ENCODE results near the gene PDE4D. TPM values are rescaled to one million over a fixed set of nuclear protein-coding genes. Genes with fewer than 3 reads are reported as not detected.

Gene PDE4D
- total RNA-seq, 1 donor from 2014 or later = 28.2 TPM

DNA sequence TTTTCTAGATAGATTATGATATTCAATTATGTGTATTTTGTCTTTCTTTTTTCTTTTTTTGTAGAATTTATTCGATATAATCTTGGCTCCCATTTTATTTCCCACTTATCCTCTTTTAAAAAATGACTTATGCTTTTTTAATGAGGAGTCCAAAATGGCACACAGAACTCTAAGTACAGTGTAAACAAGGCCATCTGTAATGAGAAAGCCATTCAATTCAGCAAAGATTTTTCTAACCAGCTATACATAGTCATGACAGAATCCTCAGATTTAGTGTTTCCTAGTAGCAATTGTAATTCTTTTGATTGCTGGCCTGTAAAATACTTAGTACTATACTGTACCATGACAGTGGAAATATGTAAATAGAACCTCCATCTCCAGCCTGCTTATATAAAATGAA, 659.3 kb downstream of the PDE4D start:
- Mint-ChIP-seq H3K36me3 (ENCODE audit: low read depth) (no peaks in the 10 kb centered on the region), H3K27me3 (no peaks in the 10 kb centered on the region), H3K9me3 (peaks cover 3% of the 10 kb centered on the region), H3K4me3 (no peak overlapping the region), H3K27ac (no peak overlapping the region), H3K4me1 (no peaks in the 10 kb centered on the region)
- TF ChIP-seq, protein P1, sequence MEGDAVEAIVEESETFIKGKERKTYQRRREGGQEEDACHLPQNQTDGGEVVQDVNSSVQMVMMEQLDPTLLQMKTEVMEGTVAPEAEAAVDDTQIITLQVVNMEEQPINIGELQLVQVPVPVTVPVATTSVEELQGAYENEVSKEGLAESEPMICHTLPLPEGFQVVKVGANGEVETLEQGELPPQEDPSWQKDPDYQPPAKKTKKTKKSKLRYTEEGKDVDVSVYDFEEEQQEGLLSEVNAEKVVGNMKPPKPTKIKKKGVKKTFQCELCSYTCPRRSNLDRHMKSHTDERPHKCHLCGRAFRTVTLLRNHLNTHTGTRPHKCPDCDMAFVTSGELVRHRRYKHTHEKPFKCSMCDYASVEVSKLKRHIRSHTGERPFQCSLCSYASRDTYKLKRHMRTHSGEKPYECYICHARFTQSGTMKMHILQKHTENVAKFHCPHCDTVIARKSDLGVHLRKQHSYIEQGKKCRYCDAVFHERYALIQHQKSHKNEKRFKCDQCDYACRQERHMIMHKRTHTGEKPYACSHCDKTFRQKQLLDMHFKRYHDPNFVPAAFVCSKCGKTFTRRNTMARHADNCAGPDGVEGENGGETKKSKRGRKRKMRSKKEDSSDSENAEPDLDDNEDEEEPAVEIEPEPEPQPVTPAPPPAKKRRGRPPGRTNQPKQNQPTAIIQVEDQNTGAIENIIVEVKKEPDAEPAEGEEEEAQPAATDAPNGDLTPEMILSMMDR (IDR thresholded peaks at IDR 0.05) = no peak
- DNase-seq = no peak
- no peak for ATAC-seq (ENCODE audit: low read depth)
- intact Hi-C loops (cut with micrococcal nuclease) = no loop called here
- ChIA-PET CTCF (no interaction called here), POLR2A (no interaction called here)

DNA sequence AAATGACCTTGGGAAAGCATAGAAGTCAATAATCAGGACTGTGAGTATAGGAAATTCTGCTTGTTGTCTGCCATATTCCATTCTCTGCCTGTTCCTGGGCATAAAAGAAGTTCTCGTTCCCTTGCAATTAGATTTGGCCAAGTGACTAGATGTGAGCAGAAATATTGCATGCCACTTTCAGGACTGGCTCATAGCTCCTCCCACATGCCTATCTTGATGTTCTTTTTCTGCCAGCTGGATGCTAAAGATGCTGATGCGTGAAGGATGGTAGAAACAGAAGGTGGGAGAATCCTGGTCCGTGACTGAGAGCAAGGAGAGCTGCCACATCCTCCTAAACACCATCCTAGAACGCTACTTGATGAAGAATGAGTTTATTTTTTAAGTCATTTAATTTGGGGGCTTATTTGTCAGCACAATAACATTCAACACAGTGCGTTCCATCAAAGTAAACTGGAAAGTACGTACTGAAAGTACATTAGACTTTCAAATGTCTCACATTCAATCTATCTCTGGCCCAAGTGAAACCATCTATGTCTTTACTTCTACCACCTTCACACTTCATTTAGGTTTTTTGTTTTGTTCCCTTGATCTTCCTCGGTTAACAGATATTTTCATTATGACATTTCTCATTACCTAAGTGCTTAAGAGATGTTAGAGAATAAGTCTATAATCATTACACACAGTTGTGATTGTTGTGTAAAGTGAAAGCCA, 662.1 kb downstream of the PDE4D start:
- ATAC-seq (ENCODE audit: low read depth) (no peak), DNase-seq (no peak)
- no peak overlapping the region for H3K4me3 Mint-ChIP-seq
- H3K27ac Mint-ChIP-seq = no peak overlapping the region
- ChIA-PET POLR2A (no interaction called here), CTCF (no interaction called here)
- peaks cover 5% of the 10 kb centered on the region for H3K9me3 Mint-ChIP-seq
- no peaks in the 10 kb centered on the region for H3K27me3 Mint-ChIP-seq
- TF ChIP-seq, protein P1 (IDR thresholded peaks at IDR 0.05) = no peak
- no peaks in the 10 kb centered on the region for H3K36me3 Mint-ChIP-seq (ENCODE audit: low read depth)
- no peaks in the 10 kb centered on the region for H3K4me1 Mint-ChIP-seq
- intact Hi-C loops (cut with micrococcal nuclease) = no loop called here

DNA sequence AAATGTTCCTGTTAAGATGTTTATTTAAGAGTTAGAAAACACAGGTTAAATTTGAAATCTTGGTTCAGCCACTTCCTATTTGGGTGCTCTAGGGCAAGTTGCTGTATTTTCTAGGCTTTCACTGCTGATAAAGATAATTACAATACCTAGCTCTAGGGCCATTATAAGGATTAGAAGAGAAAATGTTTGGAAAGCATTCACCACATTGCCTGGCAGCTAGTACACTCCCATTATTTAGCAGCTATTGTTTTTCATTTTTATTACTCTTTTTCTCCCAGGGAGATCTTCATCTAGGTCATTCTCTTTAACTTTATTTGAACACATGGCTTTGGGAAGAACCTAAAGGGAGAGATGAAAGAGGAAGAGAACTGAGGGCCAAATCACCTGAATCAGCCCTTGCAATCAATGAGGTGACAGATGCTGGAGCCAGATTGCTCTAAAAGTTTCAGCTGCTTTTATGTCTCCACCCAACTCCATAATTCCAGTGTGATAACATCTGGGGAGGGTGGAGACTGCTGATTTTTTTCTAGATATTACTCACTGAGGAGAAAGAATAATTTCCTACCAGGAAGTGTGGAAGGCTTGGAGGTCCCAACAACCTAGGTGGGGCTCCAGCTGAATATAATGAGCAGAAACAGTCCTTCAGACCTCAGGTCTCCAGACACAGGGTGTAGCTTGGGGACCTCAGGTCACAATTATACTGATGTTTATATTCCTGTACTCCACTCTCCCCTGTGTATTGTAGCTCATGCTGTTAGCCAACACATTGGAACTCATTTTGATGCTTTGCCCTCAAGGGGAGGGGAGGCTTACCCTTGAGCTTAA, 670.6 kb downstream of the PDE4D start:
- peaks cover 9% of the 10 kb centered on the region for H3K9me3 Mint-ChIP-seq
- H3K27me3 Mint-ChIP-seq = no peaks in the 10 kb centered on the region
- H3K27ac Mint-ChIP-seq = no peak overlapping the region
- intact Hi-C loops (cut with micrococcal nuclease) = no loop called here
- CTCF ChIA-PET = interaction anchor here (1.2 kb wide), 1 partner anchor 451 kb away, joined by 3 read pairs; no protein-coding TSS in a partner anchor
- peaks cover 3% of the 10 kb centered on the region for H3K4me1 Mint-ChIP-seq
- ATAC-seq (ENCODE audit: low read depth) (no peak), DNase-seq (no peak)
- TF ChIP-seq, protein P1 (IDR thresholded peaks at IDR 0.05) = no peak
- no peak overlapping the region for H3K4me3 Mint-ChIP-seq
- POLR2A ChIA-PET = no interaction called here
- no peaks in the 10 kb centered on the region for H3K36me3 Mint-ChIP-seq (ENCODE audit: low read depth)

GRCh38 chr5:59221769-59222168, 671.8 kb downstream of the PDE4D start:
- H3K27me3 Mint-ChIP-seq = no peaks in the 10 kb centered on the region
- no peak overlapping the region for H3K4me3 Mint-ChIP-seq
- ATAC-seq (ENCODE audit: low read depth) (no peak), DNase-seq (no peak)
- H3K9me3 Mint-ChIP-seq = peaks cover 7% of the 10 kb centered on the region
- no peaks in the 10 kb centered on the region for H3K36me3 Mint-ChIP-seq (ENCODE audit: low read depth)
- no peak overlapping the region for H3K27ac Mint-ChIP-seq
- CTCF ChIA-PET = interaction anchor here (1.0 kb wide), 1 partner anchor 159 kb away, joined by 3 read pairs; no protein-coding TSS in a partner anchor
- POLR2A ChIA-PET = no interaction called here
- peaks cover 3% of the 10 kb centered on the region for H3K4me1 Mint-ChIP-seq
- intact Hi-C loops (cut with micrococcal nuclease) = no loop called here
- TF ChIP-seq, protein P1 (IDR thresholded peaks at IDR 0.05) = no peak

- Mint-ChIP-seq H3K27me3 (no peaks in the 10 kb centered on the region), H3K36me3 (ENCODE audit: low read depth) (peaks cover 9% of the 10 kb centered on the region), H3K27ac (no peak overlapping the region), H3K9me3 (no peaks in the 10 kb centered on the region), H3K4me3 (no peak overlapping the region), H3K4me1 (peaks cover 3% of the 10 kb centered on the region)
- TF ChIP-seq, protein P1 (IDR thresholded peaks at IDR 0.05) = no peak
- ChIA-PET CTCF (interaction anchor here (1.0 kb wide), 1 partner anchor 162 kb away, joined by 3 read pairs; no protein-coding TSS in a partner anchor), POLR2A (no interaction called here)
- ATAC-seq (ENCODE audit: low read depth) = no peak
- intact Hi-C loops (cut with micrococcal nuclease) = loop anchor here (1.0 kb wide), 1 partner anchor 162 kb away; no protein-coding TSS in a partner anchor
- no peak for DNase-seq
Measured at GRCh38 chr5:59218424-59219045, 675.0 kb downstream of the PDE4D start.
